Choroid plexus epithelial cell (primary cell): Measurements from ENCODE around the gene TIMM23B.
A peak's percentile ranks its signal among the peaks of the same experiment; 100 is the strongest.
"Not testable (repeated sequence)": the region's sequence is repeated elsewhere in the genome, so short reads cannot be mapped to it uniquely, and the experiment has no call there.

Experiments
- DNase-seq: peaks from one replicate; pipeline ENCODE4 v3.0.0-alpha.2; 2010; ENCODE audit warnings: low read depth
- H3K4me3 ChIP-seq: 2 replicates; pipeline ENCODE4 v1.5.1; 2011; ENCODE audit warnings: low read depth, mild to moderate bottlenecking, control low read depth, low read length, moderate library complexity

TIMM23B gene

DNA sequence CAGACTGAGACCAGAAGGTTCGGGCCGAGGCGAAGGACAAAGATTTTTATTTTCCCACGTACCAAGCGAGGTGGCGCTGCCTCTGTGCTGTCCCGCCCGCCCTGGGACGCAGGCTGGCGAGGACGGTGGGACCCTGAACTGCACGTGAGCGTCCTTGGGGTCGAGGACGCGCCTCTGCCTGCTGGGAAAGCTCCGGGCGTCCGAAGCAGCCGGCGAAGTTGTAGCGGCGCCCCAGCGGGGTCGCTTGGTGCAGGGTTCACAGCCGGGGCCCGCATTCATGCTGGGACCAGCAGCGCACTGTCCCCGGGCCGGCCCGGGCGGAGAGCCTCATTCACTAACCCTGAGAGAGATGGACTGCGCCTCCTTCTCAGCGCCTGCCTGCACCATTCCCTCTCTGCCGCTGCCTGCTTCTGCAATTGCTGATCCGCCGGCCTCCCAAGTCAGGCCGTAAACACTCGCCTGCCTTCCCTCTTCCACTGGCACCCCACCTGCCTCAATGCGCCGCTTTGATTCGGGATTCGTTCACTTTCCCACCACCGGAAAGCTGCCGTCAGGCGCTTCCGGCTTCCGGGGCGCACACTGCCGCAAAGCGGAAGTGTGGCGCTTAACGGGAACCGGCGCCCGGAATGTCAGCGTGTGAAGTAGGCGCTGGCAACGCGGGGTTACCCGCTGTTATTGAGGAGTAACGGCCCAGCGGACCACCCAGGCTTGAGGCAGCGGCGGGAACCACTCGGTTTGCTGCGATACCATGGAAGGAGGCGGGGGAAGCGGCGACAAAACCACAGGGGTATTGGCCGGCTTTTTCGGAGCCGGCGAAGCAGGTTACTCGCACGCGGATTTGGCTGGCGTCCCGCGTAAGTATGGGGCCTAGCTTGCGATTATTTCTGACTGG is at the start of gene TIMM23B, which contains the start of gene PARG:
TIMM23B (plus strand) TSS at position 607 of the 892 bp plus-strand sequence; CDS start at position 749, 142 bp downstream.
PARG (minus strand) TSS at position 581 of the 892 bp plus-strand sequence; CDS start at position 279, 302 bp downstream.
- DNase-seq: peak; percentile 84
- peak within 1 kb of the TSS; percentile 73 for H3K4me3 ChIP-seq

- H3K4me3 ChIP-seq, DNase-seq: not testable (repeated sequence)
Observed at GRCh38 chr10:49899999-49900398, 41.9 kb upstream of the TIMM23B start.

DNA sequence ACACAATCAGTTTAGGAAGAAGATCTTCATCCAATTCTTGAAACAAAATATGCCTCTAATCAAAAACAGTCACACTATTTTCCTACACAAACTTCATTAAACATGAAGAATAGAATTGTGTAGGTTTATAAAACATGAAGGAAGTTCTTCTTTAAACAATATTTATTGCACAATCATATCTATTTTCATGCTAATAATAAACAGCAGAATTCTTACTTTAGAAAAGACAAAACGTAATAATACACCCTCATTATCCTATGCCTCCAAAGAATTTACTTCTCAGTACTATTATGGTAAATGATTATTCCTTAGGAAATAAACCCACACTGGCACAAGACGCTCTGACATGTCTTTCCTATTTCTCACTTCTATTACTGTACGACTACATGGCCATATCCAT is 41.4 kb upstream of the TIMM23B start:
- H3K4me3 ChIP-seq: not testable (repeated sequence)

DNA sequence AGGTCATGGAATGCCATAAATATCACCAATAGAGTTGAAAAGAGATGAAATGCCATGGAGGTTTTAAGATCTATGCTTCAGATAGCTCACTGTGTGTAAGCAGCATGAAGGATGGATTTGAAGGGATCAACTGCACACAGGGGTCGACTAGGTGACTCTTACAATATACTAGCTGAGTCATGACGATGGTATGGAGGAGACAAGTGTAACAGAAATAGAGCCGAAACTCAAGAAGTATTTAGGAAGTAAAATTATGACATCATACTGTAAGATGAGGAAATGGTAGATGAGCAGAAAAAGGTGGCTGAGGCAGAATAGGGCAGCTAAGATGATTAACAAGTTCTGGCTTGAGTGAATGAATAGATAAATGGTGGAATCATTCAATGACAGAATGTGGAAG is 38.0 kb upstream of the TIMM23B start:
- H3K4me3 ChIP-seq: not testable (repeated sequence)
- peak; percentile 15 for DNase-seq

More for the DNA sequence above, 41.4 kb upstream of the TIMM23B start:
- not testable (repeated sequence) for DNase-seq

- not testable (repeated sequence) for DNase-seq, H3K4me3 ChIP-seq
Observed at GRCh38 chr10:49908290-49909080, 33.4 kb upstream of the TIMM23B start.

GRCh38 chr10:49910295-49910694 is 31.6 kb upstream of the TIMM23B start:
- not testable (repeated sequence) for H3K4me3 ChIP-seq, DNase-seq

- DNase-seq, H3K4me3 ChIP-seq: not testable (repeated sequence)
Observed at GRCh38 chr10:49916451-49916850, 25.4 kb upstream of the TIMM23B start.

DNA sequence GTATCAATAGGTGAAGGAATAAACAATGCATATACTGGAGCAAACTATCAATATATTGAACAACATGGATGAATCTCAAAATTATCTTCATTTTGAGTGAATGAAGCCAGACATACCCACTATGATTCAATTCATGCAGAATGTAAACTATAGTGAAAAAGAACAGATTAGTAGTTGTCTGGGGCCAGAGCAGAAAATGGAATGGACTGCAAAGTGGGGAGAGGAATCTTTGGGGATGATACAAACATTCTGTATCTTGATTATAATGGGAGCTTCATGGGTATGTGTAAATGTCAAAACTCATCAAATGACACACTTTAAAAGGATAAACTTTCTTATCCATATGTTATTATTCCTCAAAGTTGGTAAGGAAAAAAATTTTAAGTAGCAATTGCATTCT is 23.9 kb upstream of the TIMM23B start:
- not testable (repeated sequence) for H3K4me3 ChIP-seq, DNase-seq

- DNase-seq, H3K4me3 ChIP-seq: not testable (repeated sequence)
Observed at GRCh38 chr10:49922041-49922440, 19.8 kb upstream of the TIMM23B start.

DNA sequence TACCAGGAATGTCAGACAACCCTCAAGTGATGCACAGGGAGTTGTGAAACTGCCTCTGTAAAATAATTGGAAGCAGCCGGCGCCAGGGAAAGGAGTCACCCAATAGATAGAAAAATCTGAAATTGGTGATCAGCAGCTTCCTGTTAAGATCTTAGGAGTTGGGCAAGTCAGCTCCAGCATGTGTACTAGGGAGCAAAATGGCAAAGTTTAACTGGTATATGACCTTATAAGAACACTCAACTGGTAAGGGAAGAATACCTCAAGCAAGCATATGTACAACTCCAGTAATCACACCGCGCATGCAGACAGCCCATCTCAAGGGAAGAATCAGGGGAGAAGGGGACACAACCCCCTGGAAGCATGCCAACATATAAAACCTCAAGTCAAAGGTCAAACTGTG is 18.3 kb upstream of the TIMM23B start:
- not testable (repeated sequence) for H3K4me3 ChIP-seq, DNase-seq

- H3K4me3 ChIP-seq, DNase-seq: not testable (repeated sequence)
Observed at GRCh38 chr10:49931276-49931675, 10.6 kb upstream of the TIMM23B start.

DNA sequence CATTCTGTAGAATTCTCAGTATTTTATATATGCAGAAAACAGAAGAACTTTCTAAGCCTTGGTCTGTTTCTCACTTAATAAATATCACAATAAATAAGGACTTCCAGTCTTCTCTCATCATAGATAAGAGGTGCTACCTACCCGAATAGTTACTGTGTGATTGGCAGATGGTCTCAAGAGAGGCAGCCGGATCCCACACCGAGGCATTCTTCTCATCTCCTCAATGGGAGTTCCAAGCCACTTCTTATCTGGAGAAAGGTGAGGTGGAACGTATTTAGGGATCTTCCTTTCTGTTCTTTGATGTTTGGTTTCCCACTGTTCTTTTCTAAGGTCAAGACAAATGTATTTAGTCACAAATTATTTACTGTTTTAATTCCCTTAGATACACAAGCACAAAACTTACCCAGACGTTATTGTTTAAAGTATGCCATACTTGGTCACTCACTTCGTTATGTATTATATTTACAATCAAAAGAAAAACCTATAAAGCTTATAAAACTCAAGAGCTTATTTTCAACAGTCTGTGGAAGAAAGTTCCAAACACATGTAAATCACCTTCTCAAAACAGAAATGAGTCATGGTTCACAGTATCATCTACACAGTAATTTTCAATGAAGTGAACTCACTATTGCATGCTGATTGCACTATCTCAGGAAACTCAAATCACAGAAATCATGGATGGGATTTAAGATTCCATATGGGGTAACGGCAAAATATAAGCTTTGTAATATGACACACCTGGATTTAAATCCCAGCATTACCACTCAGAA is 9.7 kb upstream of the TIMM23B start:
- DNase-seq, H3K4me3 ChIP-seq: not testable (repeated sequence)

DNA sequence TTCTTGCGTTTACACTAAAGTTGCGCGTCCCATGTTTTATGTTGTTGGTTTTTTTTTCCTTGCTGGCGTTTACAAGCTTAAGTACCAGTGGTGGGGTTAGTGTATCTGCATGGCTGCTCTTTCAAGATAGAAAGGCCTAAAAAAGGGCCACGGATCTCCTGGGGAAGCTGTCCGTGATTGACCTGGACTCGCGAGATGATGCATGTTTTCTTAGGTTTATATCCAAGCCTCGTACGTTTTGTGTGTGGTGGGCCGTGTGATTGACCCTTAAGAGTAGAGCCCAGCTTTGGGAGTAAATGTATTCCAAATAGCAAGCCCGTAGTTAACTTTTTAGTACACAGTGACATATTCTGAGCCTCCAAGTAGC is 469 bp downstream of the TIMM23B start:
- peak; percentile 40 for DNase-seq
- peak overlapping the region; percentile 73 for H3K4me3 ChIP-seq

GRCh38 chr10:49943607-49944006 is 1.8 kb downstream of the TIMM23B start:
- not testable (repeated sequence) for DNase-seq, H3K4me3 ChIP-seq

GRCh38 chr10:49948142-49948541 is 6.3 kb downstream of the TIMM23B start:
- DNase-seq, H3K4me3 ChIP-seq: not testable (repeated sequence)

GRCh38 chr10:49948737-49949136 is 6.9 kb downstream of the TIMM23B start:
- not testable (repeated sequence) for DNase-seq, H3K4me3 ChIP-seq

GRCh38 chr10:49952006-49952405 is 10.2 kb downstream of the TIMM23B start:
- DNase-seq, H3K4me3 ChIP-seq: not testable (repeated sequence)
